OCI-LY1 (cell line): ENCODE results near the gene DDR2.
"Not testable (repeated sequence)": the region's sequence is repeated elsewhere in the genome, so short reads cannot be mapped to it uniquely, and the experiment has no call there.

ENCODE experiments used
- EZH2 ChIP-seq: fragments of 200-600 bp; sonication (generic), shearing (Covaris generic); IDR thresholded peaks from 2 replicates; pipeline ENCODE4 v1.8.0; 2017; ENCODE audit warnings: borderline replicate concordance, mixed run types, mild to moderate bottlenecking, antibody characterized with exemption, low read length, moderate library complexity, mixed read lengths
- TF ChIP-seq, protein P1 (sequence below): fragments of 200-600 bp; sonication (generic), shearing (Covaris generic); IDR thresholded peaks from 2 replicates; pipeline ENCODE4 v1.5.1; 2017; ENCODE audit warnings: mild to moderate bottlenecking, antibody characterized with exemption, low read length, moderate library complexity, mixed read lengths

- TF ChIP-seq, protein P1, sequence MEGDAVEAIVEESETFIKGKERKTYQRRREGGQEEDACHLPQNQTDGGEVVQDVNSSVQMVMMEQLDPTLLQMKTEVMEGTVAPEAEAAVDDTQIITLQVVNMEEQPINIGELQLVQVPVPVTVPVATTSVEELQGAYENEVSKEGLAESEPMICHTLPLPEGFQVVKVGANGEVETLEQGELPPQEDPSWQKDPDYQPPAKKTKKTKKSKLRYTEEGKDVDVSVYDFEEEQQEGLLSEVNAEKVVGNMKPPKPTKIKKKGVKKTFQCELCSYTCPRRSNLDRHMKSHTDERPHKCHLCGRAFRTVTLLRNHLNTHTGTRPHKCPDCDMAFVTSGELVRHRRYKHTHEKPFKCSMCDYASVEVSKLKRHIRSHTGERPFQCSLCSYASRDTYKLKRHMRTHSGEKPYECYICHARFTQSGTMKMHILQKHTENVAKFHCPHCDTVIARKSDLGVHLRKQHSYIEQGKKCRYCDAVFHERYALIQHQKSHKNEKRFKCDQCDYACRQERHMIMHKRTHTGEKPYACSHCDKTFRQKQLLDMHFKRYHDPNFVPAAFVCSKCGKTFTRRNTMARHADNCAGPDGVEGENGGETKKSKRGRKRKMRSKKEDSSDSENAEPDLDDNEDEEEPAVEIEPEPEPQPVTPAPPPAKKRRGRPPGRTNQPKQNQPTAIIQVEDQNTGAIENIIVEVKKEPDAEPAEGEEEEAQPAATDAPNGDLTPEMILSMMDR = peak; percentile 44
- not testable (repeated sequence) for TF ChIP-seq EZH2
Measured at GRCh38 chr1:162799995-162800830, 167.9 kb downstream of the DDR2 start.
